CD4-positive, alpha-beta T cell treated with Interleukin-12 subunit alpha and Interleukin-12 subunit beta, for 1 hour (primary cell): ENCODE data around the gene IFIT5.
"Not testable (repeated sequence)": the region's sequence is repeated elsewhere in the genome, so short reads cannot be mapped to it uniquely, and the experiment has no call there.

Experiments
- DNase-seq: peaks from one replicate; pipeline ENCODE4 v3.0.0-alpha.2; 2020

IFIT5 gene

GRCh38 chr10:89414146-89414878, at the start of gene IFIT5:
TSS of gene IFIT5 (plus strand) at chr10:89414568. CDS start at chr10:89414799, 231 bp downstream.
- peak; percentile 75 for DNase-seq

- DNase-seq: peak; percentile 39
These were observed 46.8 kb upstream of the IFIT5 start for GRCh38 chr10:89367529-89367928.

DNA sequence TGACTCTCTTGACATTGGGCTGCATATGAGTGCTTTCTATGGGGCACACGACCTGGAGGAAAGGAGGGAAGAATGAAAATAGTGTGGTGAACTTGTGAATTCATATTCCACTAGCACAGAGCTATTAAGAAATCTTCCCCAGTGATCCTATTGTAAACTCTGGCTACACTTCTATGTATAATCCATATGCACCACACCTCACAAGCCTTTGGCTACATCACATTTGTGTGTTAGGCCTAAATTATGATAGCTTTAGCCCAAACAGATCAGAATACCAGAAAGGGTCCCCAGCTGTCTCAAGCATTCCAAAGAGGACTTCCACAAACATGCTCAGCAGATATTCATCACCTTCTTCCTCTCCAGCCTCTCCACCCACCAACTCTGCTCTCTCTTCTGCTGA, 46.2 kb upstream of the IFIT5 start:
- DNase-seq: no peak

GRCh38 chr10:89369156-89370105, 44.9 kb upstream of the IFIT5 start:
- peak; percentile 39 for DNase-seq

GRCh38 chr10:89371079-89371478, 43.3 kb upstream of the IFIT5 start:
- DNase-seq: no peak

- no peak for DNase-seq
These were observed 42.4 kb upstream of the IFIT5 start for GRCh38 chr10:89371987-89372386.

GRCh38 chr10:89373916-89374711, 40.3 kb upstream of the IFIT5 start:
- DNase-seq: no peak

GRCh38 chr10:89374713-89375141, 39.6 kb upstream of the IFIT5 start:
- no peak for DNase-seq

- DNase-seq: no peak
These were observed 36.4 kb upstream of the IFIT5 start, which contains the start of gene IFIT1B for GRCh38 chr10:89377705-89378637. TSS of gene IFIT1B (plus strand) at chr10:89378056. CDS start at chr10:89378136, 80 bp downstream.

DNA sequence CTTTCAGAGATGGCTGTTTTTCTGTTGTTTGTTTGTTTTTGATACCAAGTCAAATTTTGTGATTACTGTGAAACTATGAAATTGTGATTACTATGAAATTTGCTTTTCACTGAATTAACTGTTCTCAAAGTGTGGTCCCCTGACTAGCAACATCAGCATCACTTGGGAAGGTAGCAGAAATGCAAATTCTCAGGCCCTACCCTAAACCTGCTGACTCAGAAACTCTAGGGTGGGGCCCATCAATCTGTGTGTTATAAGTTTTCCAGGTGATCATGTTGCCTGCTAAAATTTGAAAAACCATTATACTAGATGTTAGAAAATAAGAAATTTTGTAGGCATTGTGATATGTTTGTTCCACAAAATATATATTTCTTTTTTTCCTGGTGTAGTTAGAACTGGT, 35.3 kb upstream of the IFIT5 start:
- no peak for DNase-seq

DNA sequence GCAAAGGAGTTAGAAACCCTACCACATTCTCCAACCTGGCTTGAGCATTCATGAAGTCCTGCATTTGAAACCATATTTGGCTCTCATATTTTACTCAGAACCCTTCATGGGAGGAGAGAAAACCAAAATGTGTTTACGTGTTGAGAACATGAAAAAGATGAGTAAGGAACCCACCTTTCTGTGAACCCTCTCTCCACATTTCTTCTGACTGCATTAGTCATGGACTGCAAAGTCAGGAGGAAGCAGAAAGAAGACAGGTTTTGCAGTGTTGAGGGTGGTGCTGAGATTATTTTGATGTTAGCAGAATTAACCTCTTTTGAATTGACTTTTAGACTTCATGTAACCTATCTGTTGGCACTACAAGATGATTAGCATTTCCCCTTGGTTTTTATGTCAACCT, 31.6 kb upstream of the IFIT5 start:
- no peak for DNase-seq

GRCh38 chr10:89384474-89385340, 29.7 kb upstream of the IFIT5 start:
- DNase-seq: no peak

GRCh38 chr10:89388806-89389205, 25.6 kb upstream of the IFIT5 start:
- no peak for DNase-seq

DNA sequence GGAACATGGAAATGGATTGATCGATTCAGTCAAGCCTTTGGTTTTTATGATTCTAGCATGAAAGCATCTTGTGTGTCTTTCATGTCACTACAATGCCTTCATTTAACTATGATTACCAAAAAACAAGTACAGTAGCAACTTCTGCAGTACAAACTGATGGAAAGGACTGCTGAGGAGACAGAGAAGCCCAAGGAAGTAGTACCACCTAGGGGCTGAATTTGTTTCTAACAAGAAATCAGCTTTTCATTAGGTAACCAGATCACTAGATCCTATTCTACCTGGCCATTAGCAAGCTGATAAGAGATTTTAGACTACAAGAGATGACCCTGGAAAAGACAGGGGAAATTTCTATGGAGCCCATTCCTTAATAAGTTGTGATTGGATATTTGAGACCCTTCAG, 25.1 kb upstream of the IFIT5 start:
- DNase-seq: peak; percentile 31

- DNase-seq: no peak
These were observed 23.7 kb upstream of the IFIT5 start for GRCh38 chr10:89390476-89391225.

GRCh38 chr10:89391226-89391576, 23.2 kb upstream of the IFIT5 start:
- not testable (repeated sequence) for DNase-seq

- DNase-seq: peak; percentile 84
These were observed 22.2 kb upstream of the IFIT5 start, which contains the start of gene IFIT1 for GRCh38 chr10:89391907-89392756. TSS of gene IFIT1 (plus strand) at chr10:89392623. CDS start at chr10:89392713, 90 bp downstream.

- no peak for DNase-seq
These were observed 21.4 kb upstream of the IFIT5 start for GRCh38 chr10:89392974-89393373.

GRCh38 chr10:89393898-89394297, 20.5 kb upstream of the IFIT5 start:
- DNase-seq: no peak
